GM18511 (cell line): ENCODE results near the gene KIAA1217.

ENCODE experiments used
- ATAC-seq: cut with Tn5 transposase; IDR thresholded peaks from one replicate; pipeline ENCODE4 v1.9.1; 2021; ENCODE audit warnings: mild to moderate bottlenecking, moderate library complexity; ENCODE audit not compliant: unreplicated experiment

KIAA1217 gene

DNA sequence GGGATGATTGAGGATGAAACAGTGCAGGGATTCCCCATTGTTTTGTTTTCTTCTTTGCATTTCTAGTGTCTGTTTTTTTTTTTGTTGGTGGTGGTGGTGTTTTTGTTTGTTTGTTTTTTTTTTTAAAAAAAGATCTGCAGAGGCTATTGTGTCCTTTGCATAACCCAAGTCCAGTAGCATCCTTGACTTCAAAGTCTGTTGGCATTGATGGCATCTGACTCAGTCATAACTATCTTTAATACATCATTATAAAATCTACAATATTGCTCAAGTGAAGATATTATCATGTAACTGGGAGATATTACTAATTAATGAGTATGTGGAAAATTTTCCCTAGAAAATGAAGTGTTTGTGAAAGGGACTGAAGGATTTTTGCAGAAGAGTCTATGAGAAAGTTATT is 70.2 kb downstream of the KIAA1217 start:
- ATAC-seq = no peak

DNA sequence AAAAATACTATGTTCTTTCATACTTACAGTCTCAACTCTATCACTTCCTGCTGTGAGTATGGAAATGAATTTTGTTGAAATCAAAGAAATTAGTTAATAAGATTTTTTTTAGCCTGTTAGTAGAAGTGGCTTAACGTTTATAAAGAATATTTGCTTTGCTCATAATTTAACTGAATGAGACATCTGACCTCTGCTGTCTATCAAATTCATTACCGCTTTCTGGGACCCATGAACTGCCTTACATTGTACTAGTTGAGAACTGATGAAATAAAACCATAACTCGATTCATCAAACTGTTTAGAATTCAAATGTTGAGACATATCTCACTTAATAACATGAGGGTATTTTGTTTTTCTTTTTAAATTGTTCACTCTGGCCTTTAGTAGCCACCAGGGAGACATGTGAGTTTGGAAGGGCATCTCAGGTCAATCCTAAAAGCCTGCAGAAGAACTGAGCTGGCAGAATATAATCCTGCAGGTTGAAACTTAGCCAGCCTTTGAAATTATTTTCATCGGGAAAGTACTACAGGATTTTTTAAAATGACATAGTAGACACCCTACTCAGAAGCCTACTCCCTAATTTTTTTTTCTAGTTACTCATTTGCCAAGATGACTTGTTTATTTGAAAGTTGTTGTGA is 78.7 kb downstream of the KIAA1217 start:
- no peak for ATAC-seq

DNA sequence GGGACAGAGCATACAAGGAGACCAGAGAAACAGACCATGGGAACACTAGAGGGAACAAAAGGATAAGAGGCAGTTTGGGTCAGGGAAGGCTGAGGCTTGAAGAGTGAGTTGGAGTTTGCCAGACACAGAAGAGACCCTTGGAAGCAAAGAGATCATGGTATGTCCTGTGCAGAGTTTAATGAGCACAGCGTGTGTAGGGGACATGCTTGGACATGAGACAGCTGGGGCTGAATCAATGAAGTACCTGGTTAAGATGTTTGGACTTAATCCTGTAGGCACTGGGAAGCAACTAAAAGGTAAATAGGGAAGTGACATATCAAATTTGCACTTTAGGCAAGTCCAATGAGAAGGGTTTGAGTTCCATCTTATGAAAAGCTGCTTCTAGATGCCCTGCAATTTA is 79.6 kb downstream of the KIAA1217 start:
- ATAC-seq = no peak

DNA sequence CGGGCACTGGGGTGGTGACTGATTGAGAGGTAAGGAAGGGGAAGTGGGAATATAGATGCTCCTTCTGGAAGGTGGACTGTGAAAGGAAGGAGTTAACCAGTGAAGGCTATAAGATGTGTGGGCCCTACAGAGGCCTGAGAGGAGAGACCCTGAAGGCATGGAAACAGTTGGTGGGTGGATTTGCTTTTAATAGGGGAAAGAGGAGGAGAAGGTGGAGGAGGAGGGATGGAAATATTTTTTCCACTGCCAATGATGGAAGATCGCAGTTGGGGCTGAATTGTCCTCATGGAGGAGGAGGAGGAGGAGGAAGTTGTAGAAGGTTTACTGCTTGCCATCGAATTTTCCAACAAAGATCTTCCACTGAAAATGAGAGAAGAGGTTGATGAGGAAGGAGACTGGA is 80.3 kb downstream of the KIAA1217 start:
- ATAC-seq = no peak

DNA sequence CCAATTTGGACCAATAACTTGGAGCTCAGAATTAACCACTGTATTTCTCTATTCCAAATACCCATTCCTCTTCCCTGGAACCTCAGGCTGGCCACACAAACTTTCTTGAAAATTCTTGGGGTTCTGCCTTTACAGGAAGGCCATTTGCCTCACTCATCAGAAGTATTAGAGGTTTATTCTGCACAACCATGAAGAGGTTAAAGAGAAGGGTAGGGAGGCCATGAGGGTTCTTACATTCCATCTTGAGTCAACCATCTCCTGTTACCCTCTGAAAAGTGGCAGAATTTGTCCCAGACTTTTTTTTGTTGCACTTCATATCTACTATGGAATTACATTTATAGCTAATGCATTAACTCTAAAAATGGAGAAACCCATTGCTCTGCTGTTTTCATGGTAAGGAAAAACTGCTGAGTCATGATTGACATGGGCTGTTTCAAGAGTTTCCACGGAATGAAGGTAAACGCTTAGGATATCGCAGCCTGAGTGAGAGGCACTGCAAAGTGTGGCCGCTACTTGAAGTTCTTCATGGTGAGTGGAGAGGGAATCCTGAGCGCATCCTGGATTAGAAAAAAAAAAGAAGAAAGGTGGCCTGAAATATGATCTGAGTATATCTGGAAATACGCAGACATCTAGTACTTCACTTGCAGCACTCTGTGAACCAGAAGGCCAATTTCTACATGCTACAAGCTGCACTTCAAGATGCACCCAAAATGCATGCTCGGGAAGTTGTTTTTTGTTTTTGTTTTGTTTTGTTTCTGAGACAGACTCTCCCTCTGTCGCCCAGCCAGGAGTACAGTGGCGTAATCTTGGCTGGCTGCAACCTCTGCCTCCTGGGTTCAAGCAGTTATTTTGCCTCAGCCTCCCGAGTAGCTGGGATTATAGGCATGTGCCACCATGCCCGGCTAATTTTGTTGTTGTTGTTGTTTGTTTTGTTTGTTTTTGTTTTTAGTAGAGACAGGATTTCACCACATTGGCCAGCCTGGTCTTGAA is 83.7 kb downstream of the KIAA1217 start:
- ATAC-seq = no peak

DNA sequence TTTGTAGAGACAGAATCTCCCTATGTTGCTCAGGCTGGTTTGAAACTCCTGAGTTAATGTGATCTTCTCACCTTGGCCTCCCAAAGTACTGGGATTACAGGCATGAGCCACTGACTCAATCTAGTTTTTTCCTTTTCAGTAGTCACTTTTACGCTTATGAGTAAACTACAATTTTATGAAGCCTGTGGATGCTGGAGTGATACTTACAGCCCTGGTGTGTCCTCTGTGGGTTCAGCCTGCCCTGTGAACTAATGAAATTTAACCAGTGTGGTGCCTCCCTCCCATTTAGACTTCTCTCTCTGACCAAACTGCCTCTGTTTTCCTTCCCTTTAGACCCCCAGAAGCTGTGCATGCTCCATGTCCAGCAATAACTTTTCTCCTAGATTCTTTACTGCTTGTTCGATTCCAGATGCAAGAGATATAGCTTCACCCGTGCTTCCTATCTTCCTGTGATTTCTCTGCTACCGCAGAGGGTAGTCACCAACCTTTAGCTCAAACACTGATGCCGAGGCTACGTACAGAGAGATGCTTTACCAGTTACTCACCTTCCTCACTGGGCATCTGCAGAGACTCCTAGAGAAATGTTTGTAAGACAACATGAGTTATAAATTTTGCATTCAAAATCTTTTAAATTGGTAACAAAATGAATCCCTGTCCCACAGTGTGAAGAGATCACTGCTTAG is 90.8 kb downstream of the KIAA1217 start:
- no peak for ATAC-seq

DNA sequence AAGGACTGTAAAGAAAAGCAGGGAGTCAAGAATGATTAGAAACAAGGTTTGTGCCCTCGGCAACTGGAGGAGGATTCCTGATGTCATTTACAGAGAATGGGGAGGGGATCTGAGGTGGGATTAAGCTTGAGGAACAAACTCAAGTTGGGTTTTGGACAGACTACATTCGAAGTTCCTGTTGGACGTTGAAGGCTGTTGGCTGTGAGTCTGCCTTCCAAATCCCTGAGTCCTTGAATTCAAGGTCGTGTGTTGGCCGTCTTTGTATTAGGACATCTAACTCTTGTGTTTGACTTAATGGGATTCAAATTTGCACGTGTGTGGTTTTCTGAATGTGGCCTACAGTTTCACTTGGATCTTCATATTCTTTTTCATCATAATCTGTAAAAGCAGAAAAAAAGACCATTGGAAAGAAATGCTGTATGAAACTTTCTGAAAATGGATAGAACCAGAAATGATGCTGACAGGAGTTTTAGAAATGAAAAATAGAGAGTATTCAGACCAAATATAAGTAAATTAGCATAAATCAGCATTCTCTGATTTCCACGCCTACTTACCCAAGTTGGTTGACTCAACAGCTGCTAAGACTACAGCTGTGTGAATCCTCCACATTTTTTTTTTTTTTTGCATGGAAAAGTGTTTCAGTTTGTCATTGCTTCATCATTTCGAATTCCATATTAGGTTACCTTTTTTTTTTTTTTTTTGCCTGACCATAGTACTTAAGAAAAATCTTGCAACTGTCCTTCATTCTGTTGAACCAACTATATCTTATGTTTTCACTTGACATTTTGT is 94.8 kb downstream of the KIAA1217 start:
- no peak for ATAC-seq

DNA sequence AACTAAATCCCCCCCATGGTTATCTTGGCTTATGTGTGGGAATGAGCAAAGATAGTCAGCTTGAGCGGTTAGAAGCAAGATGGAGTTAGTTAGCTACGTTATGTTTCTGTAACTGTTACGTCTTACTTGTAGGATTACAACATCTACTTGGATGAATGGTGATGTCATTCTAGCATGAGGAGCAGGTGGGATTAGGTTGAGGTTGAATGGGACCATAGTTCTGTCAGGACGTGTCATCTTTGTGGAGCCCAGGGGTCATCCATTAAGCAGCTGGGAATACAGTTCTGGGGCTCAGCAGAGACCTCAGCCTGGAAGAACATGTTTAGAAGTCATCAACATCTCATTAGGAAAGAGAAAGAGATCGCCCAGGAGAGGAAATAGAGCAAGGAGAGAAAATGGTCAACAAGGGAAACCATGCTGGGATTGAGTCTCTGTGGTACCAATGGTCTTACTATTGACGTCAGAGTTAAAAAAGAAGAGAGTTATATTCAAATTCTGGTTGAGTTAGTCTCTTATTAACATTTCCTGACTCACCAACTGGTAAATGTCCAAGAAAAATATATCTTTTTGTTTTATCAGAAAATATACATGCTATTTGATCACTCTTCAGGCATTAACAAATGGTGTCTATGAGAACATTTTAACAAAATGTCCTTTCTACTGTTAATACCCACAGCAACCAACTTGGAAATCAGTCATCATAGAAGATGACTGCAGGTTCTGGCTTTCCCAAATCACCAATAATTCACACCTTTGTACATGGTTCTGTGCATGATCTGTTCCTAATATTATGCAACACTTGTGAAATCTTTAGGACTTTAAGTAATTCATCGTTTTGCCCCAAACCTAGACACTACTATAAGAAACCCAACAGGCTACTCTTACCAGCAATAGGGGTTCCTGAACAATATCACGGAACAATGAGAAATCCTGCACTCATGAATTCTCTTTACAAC is 96.9 kb downstream of the KIAA1217 start:
- no peak for ATAC-seq

DNA sequence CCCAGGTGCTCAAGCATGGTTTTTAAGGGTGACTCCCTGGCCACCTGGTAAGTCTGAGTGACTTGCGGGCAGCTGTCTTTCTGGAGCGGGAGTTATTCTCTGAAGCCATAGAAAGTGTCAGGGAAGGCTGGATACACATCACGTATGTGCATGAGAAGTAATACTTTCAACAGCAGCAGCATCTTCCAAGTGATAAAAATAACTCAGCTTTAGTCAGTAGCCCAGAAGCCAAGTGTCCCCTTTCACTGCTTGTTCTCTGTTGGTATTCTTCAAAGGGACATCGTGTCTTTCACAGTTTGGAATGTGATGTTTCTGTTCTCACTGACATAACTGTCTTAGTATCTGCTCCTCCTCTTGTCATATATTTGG is 97.6 kb downstream of the KIAA1217 start:
- ATAC-seq = no peak

DNA sequence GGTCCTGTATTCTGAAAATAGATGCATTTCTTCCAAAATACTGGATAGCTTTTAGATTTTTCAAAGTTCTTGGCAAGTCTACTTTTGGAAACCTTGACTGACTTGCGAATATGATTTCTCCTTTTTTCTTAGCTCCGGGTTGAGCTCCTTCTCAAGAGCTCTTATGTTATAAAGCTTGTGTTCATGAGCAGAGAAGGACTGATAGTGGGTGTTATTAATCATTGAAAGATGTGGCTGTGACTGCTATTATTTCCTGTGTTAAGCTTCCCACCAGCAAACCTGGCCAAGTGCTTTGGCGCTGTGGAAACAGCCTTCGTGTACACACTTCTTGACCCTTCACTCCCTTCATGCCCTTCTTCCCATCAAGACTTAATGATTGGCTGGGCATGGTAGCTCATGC is 98.2 kb downstream of the KIAA1217 start:
- no peak for ATAC-seq

DNA sequence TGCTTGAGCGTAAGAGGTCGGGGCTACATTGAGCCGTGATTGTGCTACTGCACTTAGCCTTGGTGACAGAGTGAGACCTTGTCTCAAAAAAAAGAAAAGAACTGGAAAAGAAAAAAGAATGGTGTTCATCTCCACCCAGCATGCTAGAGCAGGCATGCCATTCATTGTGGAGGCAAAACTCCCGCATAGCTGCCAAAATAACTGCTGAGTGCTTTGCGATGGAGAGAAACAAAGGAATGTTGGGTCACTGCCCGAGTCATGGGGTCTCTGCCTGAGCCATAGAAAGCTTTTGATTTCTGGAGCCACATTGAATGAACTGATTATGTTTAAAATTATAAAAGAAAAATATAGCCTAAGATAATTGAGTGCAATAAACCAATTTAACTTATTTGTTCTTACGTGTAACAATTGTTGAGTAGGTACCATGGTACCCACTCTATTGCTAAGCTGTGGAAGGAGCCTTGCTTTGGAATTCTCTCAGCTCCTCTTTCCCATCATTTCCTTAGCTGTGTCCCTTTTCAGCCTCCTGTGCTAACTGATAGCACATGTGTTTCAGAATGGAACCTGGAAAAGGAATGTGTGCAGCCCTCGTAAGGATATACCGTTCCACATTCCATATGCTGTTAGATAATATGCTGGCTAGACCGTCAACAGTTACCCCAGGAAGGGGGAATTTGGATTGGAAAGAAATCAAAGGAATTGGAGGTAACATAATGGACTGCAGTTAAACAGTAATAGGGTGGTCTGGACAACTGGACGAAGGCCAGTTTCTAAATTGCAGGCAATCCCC is 99.0 kb downstream of the KIAA1217 start:
- no peak for ATAC-seq

DNA sequence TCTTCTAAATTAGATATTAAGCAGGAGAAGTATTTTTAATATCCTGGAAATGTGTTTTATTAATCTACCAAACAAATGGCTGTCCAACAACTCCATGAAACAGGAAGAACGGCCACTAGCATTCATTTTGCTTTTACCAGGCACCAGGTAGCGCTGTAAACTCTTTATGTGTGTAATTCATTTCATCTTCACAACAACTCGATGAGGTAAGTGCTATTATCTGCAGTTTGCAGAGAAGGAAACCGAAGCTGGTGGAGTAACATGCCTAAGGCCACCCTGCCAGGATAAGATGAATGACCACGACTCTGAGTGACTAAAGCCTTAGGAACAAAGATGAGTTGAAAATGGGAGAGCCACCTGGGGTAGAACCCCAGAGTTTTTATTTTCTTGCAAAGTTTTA is 101.2 kb downstream of the KIAA1217 start:
- no peak for ATAC-seq

DNA sequence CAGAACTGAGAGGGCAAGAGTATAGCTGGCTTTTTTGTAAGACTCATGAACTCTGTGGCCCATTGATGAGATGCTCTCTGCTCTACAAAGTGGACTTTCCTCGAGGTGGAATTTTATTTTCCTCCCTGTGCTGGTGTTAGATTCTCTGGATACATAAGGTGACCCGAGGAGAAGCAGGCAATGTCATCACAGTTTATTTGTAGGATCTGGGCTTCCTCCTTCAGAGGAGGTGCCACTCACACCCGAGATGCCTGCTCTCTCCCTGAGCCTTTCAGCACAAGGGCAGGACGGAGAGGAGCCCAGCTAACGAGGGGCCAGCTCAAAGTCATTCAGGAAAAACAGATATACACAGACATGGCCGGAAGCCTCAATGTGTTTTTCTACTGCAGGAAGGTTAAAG is 103.0 kb downstream of the KIAA1217 start:
- ATAC-seq = no peak

DNA sequence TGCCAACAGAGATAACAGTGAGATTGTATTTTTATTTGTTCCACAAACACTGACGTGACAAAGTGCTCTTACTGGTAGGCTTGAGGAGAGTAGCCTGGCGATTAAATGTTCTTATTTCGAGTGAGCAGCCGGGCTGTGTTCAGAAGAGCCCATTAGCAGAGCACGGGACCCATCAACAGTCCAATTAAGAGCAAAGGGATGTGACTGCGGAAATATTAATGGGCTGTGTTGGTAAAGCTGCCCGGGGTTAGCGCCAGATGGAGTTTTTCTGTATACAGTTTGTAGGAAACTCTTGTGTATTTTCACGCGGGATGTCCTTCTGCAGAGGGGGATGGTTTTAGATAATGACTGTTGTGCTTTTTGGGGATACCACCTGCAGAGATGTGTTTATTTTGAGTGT is 104.3 kb downstream of the KIAA1217 start:
- no peak for ATAC-seq

DNA sequence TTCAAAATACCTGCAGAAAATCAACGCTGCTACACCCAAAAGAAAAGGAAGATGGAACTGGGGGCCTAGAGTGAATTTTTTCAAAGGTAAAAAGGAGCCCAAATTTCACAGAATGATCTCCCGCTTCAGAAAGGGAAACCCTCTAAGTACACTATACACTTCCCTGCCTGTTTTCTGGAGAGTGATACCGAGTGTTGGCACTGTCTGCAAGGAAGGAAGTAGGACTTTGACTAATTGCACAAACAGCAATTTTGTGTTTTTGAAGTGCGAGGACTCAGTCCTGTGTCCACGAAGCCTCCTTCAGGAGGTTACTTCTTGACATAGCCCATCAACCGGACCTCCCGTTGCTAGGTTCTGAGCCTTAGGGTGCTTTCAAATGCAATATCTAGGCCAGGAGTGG is 106.3 kb downstream of the KIAA1217 start:
- no peak for ATAC-seq

DNA sequence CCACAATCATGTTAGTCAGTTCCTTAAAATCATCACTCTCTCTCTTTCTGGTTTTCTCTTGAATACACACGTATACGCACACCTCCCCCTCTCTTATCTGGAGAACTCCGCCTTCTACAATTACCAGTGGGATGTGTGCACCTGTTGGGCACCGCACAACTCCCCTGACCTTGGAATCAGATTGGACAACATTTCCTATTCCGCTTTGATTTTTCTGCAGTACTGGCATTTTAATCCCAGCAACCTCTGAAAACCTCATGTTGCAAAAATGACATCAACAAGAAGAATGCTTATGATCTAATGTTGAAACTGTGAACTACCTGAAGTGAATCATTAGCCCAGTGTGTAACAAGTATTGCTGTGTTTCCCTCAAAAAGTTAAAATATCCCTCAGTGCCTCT is 109.6 kb downstream of the KIAA1217 start:
- ATAC-seq = no peak

DNA sequence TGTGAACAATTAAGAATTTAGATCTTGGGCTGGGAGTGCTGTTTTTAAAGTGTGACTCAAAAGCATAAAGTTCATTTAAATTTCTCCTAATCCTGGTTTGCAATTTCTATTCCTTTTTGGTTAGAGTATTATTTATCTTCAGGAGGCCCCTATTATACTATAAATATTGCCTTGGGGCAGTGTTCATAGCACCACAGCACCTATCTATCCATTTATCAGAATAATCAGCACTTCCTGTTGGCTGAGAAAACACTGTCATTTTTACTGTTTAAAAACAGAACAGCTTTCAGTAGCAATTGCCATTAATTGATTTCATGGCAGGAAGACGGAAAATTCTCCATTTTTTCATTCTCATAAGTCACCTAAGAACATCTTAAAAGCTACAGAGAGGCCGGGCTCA is 111.4 kb downstream of the KIAA1217 start:
- ATAC-seq = no peak

DNA sequence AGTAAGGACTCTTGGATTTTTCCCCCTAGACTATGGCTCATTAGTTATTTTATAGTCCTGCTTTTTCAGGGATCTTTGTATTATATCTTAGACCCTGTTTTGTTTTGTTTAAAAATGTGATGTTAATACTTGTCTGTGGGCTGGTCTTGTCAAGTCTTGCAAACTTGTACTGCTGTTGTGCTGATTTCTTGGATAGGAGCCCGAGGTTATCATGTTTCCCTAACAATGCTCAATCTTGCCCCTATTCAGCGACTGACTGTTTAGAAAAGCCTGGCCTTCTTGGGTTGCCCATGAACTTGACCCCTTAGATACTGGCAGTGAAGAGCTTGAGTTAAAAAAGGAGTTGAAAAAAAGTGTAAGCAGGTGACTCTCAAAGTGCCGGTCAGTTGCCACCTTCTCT is 115.7 kb downstream of the KIAA1217 start:
- ATAC-seq = no peak

DNA sequence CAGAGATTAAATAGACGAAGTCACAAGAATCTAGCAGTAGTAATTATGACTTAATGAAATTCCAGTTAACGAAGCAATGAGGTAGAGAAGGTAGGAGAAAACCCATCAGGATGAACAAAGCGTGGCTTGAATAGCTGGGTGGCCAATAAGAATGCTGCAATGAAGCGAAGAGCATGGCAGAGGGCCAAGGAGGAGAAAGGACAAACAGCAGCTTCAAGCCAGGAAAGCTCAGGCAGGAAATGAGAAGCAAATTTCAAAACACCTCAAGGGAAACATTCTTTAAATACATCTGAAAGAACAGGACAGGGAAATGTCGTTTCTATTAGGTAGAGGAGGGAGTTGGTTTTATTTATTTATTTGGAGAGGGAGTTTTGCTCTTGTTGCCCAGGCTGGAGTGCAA is 122.5 kb downstream of the KIAA1217 start:
- no peak for ATAC-seq
